HG03280 (cell line): ENCODE results near the gene PALD1.

Source experiments
- ATAC-seq: cut with Tn5 transposase; IDR thresholded peaks from one replicate; pipeline ENCODE4 v1.9.1; 2021; ENCODE audit warnings: mild to moderate bottlenecking, moderate library complexity; ENCODE audit not compliant: unreplicated experiment

Gene PALD1

GRCh38 chr10:70478191-70479164 is at the start of gene PALD1:
Gene PALD1 (plus strand): TSS chr10:70478767. CDS start chr10:70525952, 47,185 bp downstream.
- peak; percentile 42 for ATAC-seq

GRCh38 chr10:70430493-70431445 is 47.8 kb upstream of the PALD1 start:
- ATAC-seq: no peak

GRCh38 chr10:70432101-70432500 is 46.5 kb upstream of the PALD1 start:
- no peak for ATAC-seq

- no peak for ATAC-seq
Observed at GRCh38 chr10:70432561-70433263, 45.9 kb upstream of the PALD1 start.

GRCh38 chr10:70433581-70434280 is 44.8 kb upstream of the PALD1 start:
- ATAC-seq: no peak

GRCh38 chr10:70435241-70436085 is 43.1 kb upstream of the PALD1 start:
- no peak for ATAC-seq

GRCh38 chr10:70437721-70438120 is 40.8 kb upstream of the PALD1 start:
- ATAC-seq: no peak

- no peak for ATAC-seq
Observed at GRCh38 chr10:70440296-70441160, 38.0 kb upstream of the PALD1 start.

GRCh38 chr10:70441161-70441894 is 37.2 kb upstream of the PALD1 start, which contains the start of gene NODAL:
Gene NODAL (minus strand): TSS chr10:70441681. CDS start chr10:70441667, 14 bp downstream.
- ATAC-seq: no peak

GRCh38 chr10:70441895-70442309 is 36.7 kb upstream of the PALD1 start:
- ATAC-seq: no peak

GRCh38 chr10:70442332-70442988 is 36.1 kb upstream of the PALD1 start:
- ATAC-seq: no peak

GRCh38 chr10:70444744-70445143 is 33.8 kb upstream of the PALD1 start:
- ATAC-seq: no peak

GRCh38 chr10:70445718-70446657 is 32.6 kb upstream of the PALD1 start:
- ATAC-seq: no peak

- ATAC-seq: no peak
Observed at GRCh38 chr10:70448236-70448635, 30.3 kb upstream of the PALD1 start.

GRCh38 chr10:70455213-70455630 is 23.3 kb upstream of the PALD1 start:
- ATAC-seq: no peak

GRCh38 chr10:70456164-70456563 is 22.4 kb upstream of the PALD1 start:
- ATAC-seq: no peak
